OCI-LY3 (cell line): Measurements from ENCODE around the gene ST6GAL2.

Experiments used
- H2AFZ ChIP-seq: fragments of 200-600, 300-600 bp; shearing (Covaris generic); 2 replicates; pipeline ENCODE4 v1.6.0; 2014; ENCODE audit warnings: antibody characterized with exemption, low read depth, low read length
- H3K27ac ChIP-seq: fragments of 200-600, 300-600 bp; sonication (generic); 2 replicates; pipeline ENCODE4 v1.5.1; 2014; ENCODE audit warnings: mild to moderate bottlenecking, low read length, moderate library complexity, mixed read lengths
- H3K27me3 ChIP-seq: fragments of 200-600, 300-600 bp; sonication (generic); 2 replicates; pipeline ENCODE4 v1.6.1; 2014; ENCODE audit warnings: low read depth, low read length, mixed read lengths
- H3K36me3 ChIP-seq: fragments of 200-600, 300-600 bp; sonication (generic); replicated peaks from 2 replicates; pipeline ENCODE3; 2014; ENCODE audit warnings: low read depth, low read length, mixed read lengths
- H3K4me1 ChIP-seq: fragments of 300-600, 200-600 bp; sonication (generic); 2 replicates; pipeline ENCODE4 v1.6.1; 2014; ENCODE audit warnings: low read length, mixed read lengths
- H3K4me2 ChIP-seq: fragments of 200-600, 300-600 bp; sonication (generic); 2 replicates; pipeline ENCODE4 v1.6.1; 2014; ENCODE audit warnings: low read length, mixed read lengths
- H3K4me3 ChIP-seq: fragments of 300-600, 200-600 bp; sonication (generic); 2 replicates; pipeline ENCODE4 v1.5.1; 2014; ENCODE audit warnings: antibody characterized with exemption, mild to moderate bottlenecking, low read length, moderate library complexity
- H3K79me2 ChIP-seq: fragments of 300-600, 200-600 bp; shearing (Covaris generic); 2 replicates; pipeline ENCODE4 v1.6.1; 2014; ENCODE audit warnings: mild to moderate bottlenecking, low read length, mixed read lengths
- H3K9ac ChIP-seq: fragments of 300-600, 200-600 bp; shearing (Covaris generic); 2 replicates; pipeline ENCODE4 v1.6.0; 2014; ENCODE audit warnings: mild to moderate bottlenecking, low read length, moderate library complexity
- H3K9me3 ChIP-seq: fragments of 200-600, 300-600 bp; shearing (Covaris generic); 2 replicates; pipeline ENCODE4 v1.6.1; 2014; ENCODE audit warnings: low read length, mixed read lengths; ENCODE audit not compliant: insufficient read depth
- H4K20me1 ChIP-seq: fragments of 200-600, 300-600 bp; sonication (generic); 2 replicates; pipeline ENCODE4 v1.6.1; 2016; ENCODE audit warnings: low read length, mixed read lengths; ENCODE audit not compliant: insufficient read depth
- EZH2phosphoT487 ChIP-seq: fragments of 200-600 bp; shearing (Covaris generic); IDR thresholded peaks from 2 replicates; pipeline ENCODE4 v1.6.1; 2018; ENCODE audit warnings: antibody characterized with exemption, mixed run types, low read depth
- TF ChIP-seq, protein P1 (sequence below): fragments of 200-600, 300-600 bp; sonication (generic); IDR thresholded peaks from 2 replicates; pipeline ENCODE4 v1.5.1; 2014; ENCODE audit warnings: antibody characterized with exemption, low read length, low read depth

The ST6GAL2 gene

DNA sequence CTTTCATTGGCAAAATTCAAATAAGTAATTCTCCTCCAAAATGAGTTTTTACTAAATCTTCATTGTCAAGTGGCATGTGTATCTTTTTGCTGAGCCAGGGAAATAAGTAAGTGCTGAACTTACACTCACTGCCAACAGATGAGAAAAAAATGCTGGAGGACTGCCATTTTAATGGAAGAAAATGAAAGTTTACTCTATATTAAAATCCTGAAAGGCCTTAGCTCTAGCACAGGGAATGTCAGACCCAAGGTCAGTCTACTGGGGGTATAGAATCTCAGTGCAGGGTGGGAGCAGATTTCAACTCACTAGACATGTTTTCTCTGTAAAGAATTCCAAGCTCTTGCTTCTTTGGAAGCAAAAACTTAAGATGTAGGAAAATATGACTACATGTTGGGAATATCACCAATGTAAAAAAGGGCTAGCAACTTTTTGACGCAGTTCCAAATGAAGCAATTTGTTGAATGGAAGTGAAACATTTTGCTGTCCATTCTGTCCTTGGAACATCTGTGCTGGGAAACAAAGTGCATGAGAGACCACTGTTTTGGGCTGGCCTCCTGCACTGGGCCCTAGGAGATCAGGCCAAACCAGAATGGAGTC, 127.0 kb downstream of the ST6GAL2 start:
- Histone ChIP-seq H3K4me1 (no peaks in the 10 kb centered on the region), H3K27ac (no peak overlapping the region), H3K9me3 (no peaks in the 10 kb centered on the region), H3K36me3 (no peaks in the 10 kb centered on the region), H3K27me3 (no peaks in the 10 kb centered on the region), H3K9ac (no peak overlapping the region), H2AFZ (no peak overlapping the region), H3K79me2 (no peaks in the 10 kb centered on the region), H3K4me3 (no peak overlapping the region), H3K4me2 (no peak overlapping the region), H4K20me1 (no peaks in the 10 kb centered on the region)
- TF ChIP-seq, protein P1, sequence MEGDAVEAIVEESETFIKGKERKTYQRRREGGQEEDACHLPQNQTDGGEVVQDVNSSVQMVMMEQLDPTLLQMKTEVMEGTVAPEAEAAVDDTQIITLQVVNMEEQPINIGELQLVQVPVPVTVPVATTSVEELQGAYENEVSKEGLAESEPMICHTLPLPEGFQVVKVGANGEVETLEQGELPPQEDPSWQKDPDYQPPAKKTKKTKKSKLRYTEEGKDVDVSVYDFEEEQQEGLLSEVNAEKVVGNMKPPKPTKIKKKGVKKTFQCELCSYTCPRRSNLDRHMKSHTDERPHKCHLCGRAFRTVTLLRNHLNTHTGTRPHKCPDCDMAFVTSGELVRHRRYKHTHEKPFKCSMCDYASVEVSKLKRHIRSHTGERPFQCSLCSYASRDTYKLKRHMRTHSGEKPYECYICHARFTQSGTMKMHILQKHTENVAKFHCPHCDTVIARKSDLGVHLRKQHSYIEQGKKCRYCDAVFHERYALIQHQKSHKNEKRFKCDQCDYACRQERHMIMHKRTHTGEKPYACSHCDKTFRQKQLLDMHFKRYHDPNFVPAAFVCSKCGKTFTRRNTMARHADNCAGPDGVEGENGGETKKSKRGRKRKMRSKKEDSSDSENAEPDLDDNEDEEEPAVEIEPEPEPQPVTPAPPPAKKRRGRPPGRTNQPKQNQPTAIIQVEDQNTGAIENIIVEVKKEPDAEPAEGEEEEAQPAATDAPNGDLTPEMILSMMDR: no peak
- TF ChIP-seq EZH2phosphoT487: no peak
